GM12874 (cell line): ENCODE measurements around the gene TMEM87A.

Experiments used
- CTCF ChIP-seq: IDR thresholded peaks from 2 replicates; pipeline ENCODE4 v1.5.1; 2011; ENCODE audit warnings: low read depth, mild to moderate bottlenecking, control low read depth, low read length, moderate library complexity; ENCODE audit not compliant: insufficient read depth

TMEM87A gene

DNA sequence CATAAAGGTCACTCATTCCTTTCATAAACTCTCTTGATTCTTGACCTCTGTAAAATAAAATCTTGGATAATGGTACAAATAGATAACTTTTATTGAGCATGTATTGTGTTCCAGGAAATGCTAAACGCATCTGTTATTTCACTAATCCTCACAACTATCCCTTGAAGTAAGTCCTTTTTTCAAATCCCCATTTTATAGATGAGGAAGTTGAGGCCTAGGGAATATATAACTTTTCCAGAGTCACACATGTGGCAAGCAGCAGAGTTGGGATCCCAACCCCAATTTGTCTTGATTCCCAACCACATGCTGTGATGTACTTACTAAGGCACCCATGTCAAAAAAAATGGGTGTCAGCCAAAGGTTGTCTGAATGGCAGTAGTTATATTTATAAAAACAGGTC is 71.4 kb downstream of the TMEM87A start:
- no peak for TF ChIP-seq CTCF

DNA sequence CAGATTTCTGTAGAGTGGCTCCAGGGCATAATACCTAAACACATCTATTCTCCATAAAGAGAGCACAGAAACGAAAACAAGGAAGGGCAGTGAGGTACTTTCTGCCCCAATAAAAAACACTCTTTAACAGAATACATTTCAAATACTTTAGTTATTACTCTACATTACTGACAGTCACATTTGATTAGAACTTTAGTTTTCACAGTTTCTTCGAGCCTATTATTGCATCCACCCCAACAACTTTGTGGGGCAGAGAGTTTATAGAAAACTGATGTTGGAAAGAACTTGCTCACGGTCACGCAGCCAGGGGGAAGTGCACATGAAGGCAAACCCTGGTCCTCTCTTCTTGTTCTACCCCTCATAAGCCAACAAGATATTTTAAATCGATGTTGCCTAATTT is 74.1 kb downstream of the TMEM87A start:
- TF ChIP-seq CTCF: no peak

GRCh38 chr15:42198516-42198915 is 74.7 kb downstream of the TMEM87A start:
- TF ChIP-seq CTCF: no peak

DNA sequence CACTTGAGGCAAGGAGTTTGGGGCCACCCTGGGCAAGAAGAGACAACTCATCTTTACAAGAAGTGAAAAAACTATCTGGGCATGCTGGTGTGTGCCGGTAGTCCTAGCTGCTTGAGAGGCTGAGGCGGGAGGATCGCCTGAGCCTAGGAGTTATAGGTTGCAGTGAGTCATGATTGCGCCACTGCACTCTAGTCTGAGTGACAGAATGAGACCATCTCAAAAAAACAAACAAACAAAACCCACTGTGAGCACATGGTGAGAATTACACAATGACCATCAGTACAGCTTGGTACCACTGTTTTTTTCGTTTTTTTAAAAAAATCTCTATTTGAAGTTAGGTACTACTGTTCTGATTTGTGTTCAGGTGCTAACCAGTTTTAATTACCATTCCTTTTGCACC is 78.7 kb downstream of the TMEM87A start:
- TF ChIP-seq CTCF: no peak

GRCh38 chr15:42193383-42193782 is 79.8 kb downstream of the TMEM87A start:
- no peak for TF ChIP-seq CTCF

DNA sequence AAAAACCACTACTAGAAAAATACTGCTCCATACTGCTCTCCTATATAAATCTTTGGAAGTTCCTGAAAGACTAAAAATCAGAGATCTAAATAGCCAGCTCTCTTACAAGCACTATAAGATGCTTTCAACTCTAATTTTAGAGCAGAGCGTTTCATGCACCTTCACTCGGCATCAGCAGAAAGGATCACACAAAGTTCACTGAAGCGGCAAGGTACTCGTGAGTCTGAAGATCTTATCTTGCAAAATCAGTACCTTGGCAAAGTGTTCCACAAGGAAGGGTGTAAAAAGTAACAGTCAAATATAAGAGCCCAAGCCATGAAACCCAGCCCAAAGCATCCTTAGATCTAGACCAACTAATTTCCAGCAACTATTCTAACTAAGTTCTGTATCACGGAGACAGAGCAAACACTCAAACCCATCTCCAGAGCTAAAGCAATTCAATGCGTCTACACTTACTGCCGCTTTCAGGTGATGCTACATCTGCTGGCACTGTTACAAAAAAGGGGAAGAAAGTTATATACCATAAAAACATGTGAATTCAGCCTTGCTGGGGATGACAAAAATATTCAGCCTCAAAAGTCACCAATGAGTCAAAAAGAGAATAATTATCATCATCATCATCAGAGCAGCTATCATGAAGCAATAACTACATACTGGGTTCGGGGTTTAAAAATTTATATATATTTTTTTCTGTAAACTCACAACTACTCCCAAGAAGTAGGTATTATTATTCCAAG is 81.5 kb downstream of the TMEM87A start:
- TF ChIP-seq CTCF: no peak

DNA sequence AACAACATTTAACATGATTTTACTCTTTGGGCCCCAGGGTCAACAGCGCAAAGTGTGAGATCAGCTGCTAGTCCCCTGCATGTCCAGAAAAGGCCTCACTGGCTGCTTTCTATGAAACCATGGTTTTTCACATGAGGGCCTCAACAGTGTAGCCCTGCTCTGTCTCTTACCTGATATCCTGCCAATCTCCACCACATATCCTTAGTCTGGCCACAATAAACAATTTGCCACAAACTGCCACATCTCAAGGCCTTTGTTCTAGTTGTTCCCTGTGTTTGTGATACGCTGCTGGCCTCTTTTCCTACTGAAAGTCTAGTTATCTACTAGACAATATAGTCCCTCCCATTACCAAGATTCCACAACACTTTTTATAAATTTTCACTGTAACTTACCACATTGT is 82.9 kb downstream of the TMEM87A start:
- TF ChIP-seq CTCF: no peak
